K562 (cell line): ENCODE data around the gene FGF1.

Source experiments
- CTCF ChIP-seq, 3 experiments: IDR thresholded peaks in 2 of 3; conservative IDR thresholded peaks in 1 of 3; 2 replicates each; pipeline ENCODE4 v1.5.1; 2011 to 2012; ENCODE audit warnings: low read length in 3 of 3, mild to moderate bottlenecking in 3 of 3, control low read depth in 2 of 3, improper control_type of control experiment in 1 of 3, inconsistent platforms in 1 of 3, low read depth in 1 of 3, mixed read lengths in 1 of 3, moderate library complexity in 1 of 3; ENCODE audit not compliant: insufficient read depth in 2 of 3
- EZH2 ChIP-seq: IDR thresholded peaks from 2 replicates; pipeline ENCODE4 v1.6.1; 2012; ENCODE audit warnings: low read depth, mild to moderate bottlenecking, inconsistent platforms, low read length, borderline replicate concordance
- HDAC2 ChIP-seq: fragments of 450-650 bp; IDR thresholded peaks from 2 replicates; pipeline ENCODE4 v1.6.1; 2016; ENCODE audit warnings: mild to moderate bottlenecking
- KHSRP ChIP-seq: fragments of 450-650 bp; IDR thresholded peaks from 2 replicates; pipeline ENCODE4 v1.6.1; 2017
- PHB ChIP-seq: fragments of 250-450 bp; sonication (Bioruptor Pico); IDR thresholded peaks from 2 replicates; pipeline ENCODE4 v1.5.0; 2021
- POLR2AphosphoS2 ChIP-seq: IDR thresholded peaks from 2 replicates; pipeline ENCODE4 v1.6.1; 2012; ENCODE audit warnings: low read length, improper control_type of control experiment
- RAD21 ChIP-seq, 2 experiments: fragments of 250-450 bp in 1 of 2; fragments of 450-650 bp in 1 of 2; sonication (Bioruptor Pico) in 1 of 2; formaldehyde crosslinking in 1 of 2; IDR thresholded peaks in 1 of 2; conservative IDR thresholded peaks in 1 of 2; 2 replicates each; pipeline versions ENCODE4 v1.4.0 to v1.8.0; 2020 to 2022; ENCODE audit warnings: mild to moderate bottlenecking in 2 of 2, moderate library complexity in 1 of 2
- SMAD4 ChIP-seq: fragments of 250-450 bp; sonication (Bioruptor Pico); conservative IDR thresholded peaks from 2 replicates; pipeline ENCODE4 v1.8.0; 2021; ENCODE audit warnings: inconsistent platforms, mild to moderate bottlenecking, moderate library complexity
- SMARCE1 ChIP-seq: fragments of 450-650 bp; IDR thresholded peaks from 2 replicates; pipeline ENCODE4 v1.7.1; 2016; ENCODE audit warnings: mild to moderate bottlenecking
- SREBF2 ChIP-seq: sonication (generic); formaldehyde crosslinking; IDR thresholded peaks from 2 replicates; pipeline ENCODE4 v1.4.0; 2020; ENCODE audit warnings: mild to moderate bottlenecking, missing genetic modification reagents
- ZNF23 ChIP-seq: fragments of 250-450 bp; sonication (Bioruptor Pico); IDR thresholded peaks from 2 replicates; pipeline ENCODE4 v1.4.0; 2020; ENCODE audit warnings: mild to moderate bottlenecking
- ZNF239 ChIP-seq: fragments of 250-450 bp; sonication (Bioruptor Pico); IDR thresholded peaks from 2 replicates; pipeline ENCODE4 v1.4.0; 2020; ENCODE audit warnings: mild to moderate bottlenecking
- ZNF408 ChIP-seq: fragments of 250-450 bp; sonication (Bioruptor Pico); IDR thresholded peaks from 2 replicates; pipeline ENCODE4 v1.4.0; 2020; ENCODE audit warnings: low read depth, mild to moderate bottlenecking, moderate library complexity
- ZSCAN29 ChIP-seq: fragments of 450-650 bp; IDR thresholded peaks from 2 replicates; pipeline ENCODE4 v1.6.1; 2017

- TF ChIP-seq ZNF239 (CRISPR knock-in tag): no peak
- TF ChIP-seq ZSCAN29: no peak
- TF ChIP-seq SMAD4 (CRISPR knock-in tag): no peak
- no peak for TF ChIP-seq CTCF (IDR thresholded peaks at IDR 0.05 in 2 of 3, conservative IDR thresholded peaks at IDR 0.05 in 1 of 3; ENCODE audit: insufficient read depth in 2 of 3, low read depth in 1 of 3, low read length in 3 of 3)
- no peak for TF ChIP-seq SMARCE1
- TF ChIP-seq SREBF2 (CRISPR knock-in tag): no peak
- TF ChIP-seq HDAC2: no peak
- no peak for TF ChIP-seq ZNF23 (CRISPR knock-in tag)
- no peak for TF ChIP-seq POLR2AphosphoS2
- no peak for TF ChIP-seq RAD21 (CRISPR knock-in tag; conservative IDR thresholded peaks at IDR 0.05 in 1 of 2, IDR thresholded peaks at IDR 0.05 in 1 of 2)
- TF ChIP-seq KHSRP: no peak
- TF ChIP-seq PHB: no peak
- no peak for TF ChIP-seq EZH2
- TF ChIP-seq ZNF408 (CRISPR knock-in tag): no peak
Measured at GRCh38 chr5:142701673-142702311, 15.9 kb upstream of the FGF1 start.
